ENCODE results near the gene PRDM2.

Gene PRDM2

DNA sequence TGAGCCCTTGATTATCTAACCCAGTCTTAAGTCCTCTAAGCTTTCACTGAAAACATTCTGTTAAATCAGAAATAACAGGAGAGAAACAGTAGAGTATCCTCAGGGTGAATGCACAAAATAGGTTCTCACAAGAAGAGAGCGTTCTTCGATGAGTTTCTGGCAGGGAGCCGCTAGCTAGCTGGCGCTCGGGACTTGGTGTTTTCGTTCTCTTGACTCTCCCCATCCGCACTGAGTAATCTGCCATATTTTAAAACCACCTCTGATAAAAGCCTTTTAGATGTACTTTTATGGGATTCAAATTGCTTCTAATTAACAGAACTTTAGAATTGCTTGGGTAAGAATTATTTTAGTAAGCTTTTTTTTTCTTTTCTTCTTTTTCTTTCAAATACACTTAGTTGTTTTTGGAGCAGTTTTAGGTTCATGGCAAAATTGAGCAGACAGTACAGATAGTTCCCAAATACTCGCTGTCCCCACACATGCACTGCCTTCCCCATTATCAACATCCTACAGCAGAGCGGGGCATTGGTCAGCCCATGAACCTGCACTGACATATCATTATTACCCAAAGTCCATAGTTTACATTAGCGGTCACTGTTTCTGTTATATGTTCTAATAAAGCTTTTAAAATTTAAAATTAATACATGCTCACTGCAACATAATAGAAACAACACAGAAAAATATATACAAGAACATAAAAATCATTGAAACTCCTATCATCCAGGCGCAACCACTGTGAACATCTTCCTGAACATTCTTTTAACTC is 35.4 kb downstream of the PRDM2 start:
- TF ChIP-seq SUZ12 (IDR thresholded peaks at IDR 0.05; ENCODE audit: extremely low read depth, insufficient read depth, insufficient read length) (no peak), ZNF274 (IDR thresholded peaks at IDR 0.05; ENCODE audit: low read depth, low read length) (no peak), YY1 (IDR thresholded peaks at IDR 0.05; ENCODE audit: insufficient read depth, insufficient read length) (no peak)
- Histone ChIP-seq H3K27me3 (ENCODE audit: insufficient read depth, insufficient read length) (no peaks in the 10 kb centered on the region), H3K4me3 (ENCODE audit: insufficient read length, low read depth) (no peak overlapping the region), H3K4me1 (ENCODE audit: insufficient read depth, insufficient read length) (no peaks in the 10 kb centered on the region), H3K9me3 (ENCODE audit: insufficient read depth, low read length) (no peaks in the 10 kb centered on the region), H3K9ac (ENCODE audit: insufficient read length, low read depth) (no peak overlapping the region), H3K36me3 (ENCODE audit: insufficient read depth, insufficient read length, low read length) (peaks cover 8% of the 10 kb centered on the region)
- DNase-seq (ENCODE audit: low read depth, low spot score): no peak

DNA sequence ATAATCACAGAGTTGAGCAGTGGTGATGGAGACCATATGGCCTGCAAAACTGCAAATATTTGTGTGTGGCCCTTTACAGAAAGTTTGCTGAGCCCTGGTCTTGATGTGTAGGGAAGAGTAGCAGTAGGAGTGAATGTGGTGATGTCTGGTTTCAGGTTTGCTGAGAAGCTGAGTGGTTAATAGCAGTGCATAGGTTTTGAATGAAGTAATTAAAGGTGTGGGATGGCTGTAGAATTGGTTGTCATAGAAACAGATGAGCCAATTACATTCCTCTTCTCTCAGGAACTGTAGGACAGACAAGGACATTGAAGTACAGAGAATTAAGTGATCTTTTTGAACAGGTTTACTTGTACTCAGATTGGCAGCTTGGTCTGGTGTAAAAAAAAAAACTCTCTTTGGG is 37.4 kb downstream of the PRDM2 start:
- Histone ChIP-seq H3K9ac (ENCODE audit: insufficient read length, low read depth) (no peak overlapping the region), H3K36me3 (ENCODE audit: insufficient read depth, insufficient read length, low read length) (peaks cover 1% of the 10 kb centered on the region), H3K27me3 (ENCODE audit: insufficient read depth, insufficient read length) (no peaks in the 10 kb centered on the region), H3K4me1 (ENCODE audit: insufficient read depth, insufficient read length) (no peaks in the 10 kb centered on the region), H3K4me3 (ENCODE audit: insufficient read length, low read depth) (no peak overlapping the region), H3K9me3 (ENCODE audit: insufficient read depth, low read length) (no peaks in the 10 kb centered on the region)
- no peak for DNase-seq (ENCODE audit: low read depth, low spot score)
- TF ChIP-seq SUZ12 (IDR thresholded peaks at IDR 0.05; ENCODE audit: extremely low read depth, insufficient read depth, insufficient read length) (no peak), YY1 (IDR thresholded peaks at IDR 0.05; ENCODE audit: insufficient read depth, insufficient read length) (no peak), ZNF274 (IDR thresholded peaks at IDR 0.05; ENCODE audit: low read depth, low read length) (no peak)

DNA sequence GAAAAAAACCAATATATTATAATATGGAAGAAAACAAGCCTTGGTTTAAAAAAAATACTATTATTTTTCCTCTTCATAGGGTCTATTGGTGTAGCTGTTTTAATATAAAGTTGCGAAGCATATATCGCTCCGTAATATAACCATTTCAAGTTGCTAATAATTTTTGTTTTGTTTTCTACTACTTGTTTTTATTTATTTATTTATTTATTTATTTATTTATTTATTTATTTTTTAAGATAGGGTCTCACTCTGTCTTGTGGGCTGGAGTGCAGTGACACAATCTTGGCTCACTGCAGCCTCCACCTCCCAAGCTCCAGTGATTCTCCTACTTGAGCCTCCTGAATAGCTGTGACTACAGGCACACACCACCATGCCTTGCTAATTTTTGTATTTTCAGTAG is 46.4 kb downstream of the PRDM2 start:
- Histone ChIP-seq H3K9ac (ENCODE audit: insufficient read length, low read depth) (no peak overlapping the region), H3K4me1 (ENCODE audit: insufficient read depth, insufficient read length) (no peaks in the 10 kb centered on the region), H3K27me3 (ENCODE audit: insufficient read depth, insufficient read length) (peaks cover 31% of the 10 kb centered on the region), H3K36me3 (ENCODE audit: insufficient read depth, insufficient read length, low read length) (peaks cover 7% of the 10 kb centered on the region), H3K9me3 (ENCODE audit: insufficient read depth, low read length) (no peaks in the 10 kb centered on the region), H3K4me3 (ENCODE audit: insufficient read length, low read depth) (no peak overlapping the region)
- TF ChIP-seq SUZ12 (IDR thresholded peaks at IDR 0.05; ENCODE audit: extremely low read depth, insufficient read depth, insufficient read length) (no peak), ZNF274 (IDR thresholded peaks at IDR 0.05; ENCODE audit: low read depth, low read length) (no peak), YY1 (IDR thresholded peaks at IDR 0.05; ENCODE audit: insufficient read depth, insufficient read length) (no peak)
- no peak for DNase-seq (ENCODE audit: low read depth, low spot score)

DNA sequence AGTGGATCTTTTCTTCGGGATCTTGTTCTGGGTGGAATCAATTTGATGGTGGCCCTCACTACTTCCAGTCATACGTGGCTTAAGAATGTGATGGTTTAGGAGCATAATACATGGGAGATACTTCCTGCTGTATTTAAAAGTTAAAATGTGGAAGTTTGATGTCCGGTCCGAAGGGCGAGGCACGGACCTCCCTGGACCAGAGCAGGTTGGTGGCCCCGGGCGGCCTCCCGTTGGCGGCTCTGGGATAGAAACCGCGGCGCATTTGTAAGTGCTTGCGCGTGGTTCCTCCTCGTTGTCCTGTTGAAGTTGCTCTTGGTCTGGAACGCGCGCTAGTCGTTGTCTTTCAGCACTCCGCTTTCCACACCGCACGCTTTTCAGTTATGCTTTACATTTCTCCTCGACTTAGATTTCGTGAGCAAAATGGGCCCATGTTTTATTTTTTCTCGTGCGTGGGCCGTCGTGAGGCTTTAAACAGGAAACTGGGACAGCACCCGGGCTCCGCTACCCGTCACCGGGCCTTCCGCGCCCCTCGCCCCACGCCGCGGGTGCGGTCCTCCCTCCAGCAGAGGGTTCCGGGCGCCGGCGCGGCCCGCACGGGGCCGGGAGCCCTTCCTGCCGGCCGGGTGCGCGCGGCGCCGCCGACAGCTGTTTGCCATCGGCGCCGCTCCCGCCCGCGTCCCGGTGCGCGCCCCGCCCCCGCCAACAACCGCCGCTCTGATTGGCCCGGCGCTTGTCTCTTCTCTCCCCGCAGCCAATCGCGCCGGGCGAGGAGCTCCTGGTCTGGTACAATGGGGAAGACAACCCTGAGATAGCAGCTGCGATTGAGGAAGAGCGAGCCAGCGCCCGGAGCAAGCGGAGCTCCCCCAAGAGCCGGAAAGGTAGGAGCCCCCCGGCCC is 48.9 kb downstream of the PRDM2 start:
- no peak for TF ChIP-seq YY1 (IDR thresholded peaks at IDR 0.05; ENCODE audit: insufficient read depth, insufficient read length)
- TF ChIP-seq ZNF274 (IDR thresholded peaks at IDR 0.05; ENCODE audit: low read depth, low read length): no peak
- peak; percentile 33 for TF ChIP-seq SUZ12 (IDR thresholded peaks at IDR 0.05; ENCODE audit: extremely low read depth, insufficient read depth, insufficient read length)
- DNase-seq (ENCODE audit: low read depth, low spot score): peak; percentile 79
- Histone ChIP-seq H3K27me3 (ENCODE audit: insufficient read depth, insufficient read length) (peaks cover 31% of the 10 kb centered on the region), H3K4me3 (ENCODE audit: insufficient read length, low read depth) (peak overlapping the region; percentile 29), H3K4me1 (ENCODE audit: insufficient read depth, insufficient read length) (no peaks in the 10 kb centered on the region), H3K9me3 (ENCODE audit: insufficient read depth, low read length) (no peaks in the 10 kb centered on the region), H3K36me3 (ENCODE audit: insufficient read depth, insufficient read length, low read length) (peaks cover 12% of the 10 kb centered on the region), H3K9ac (ENCODE audit: insufficient read length, low read depth) (peak overlapping the region; percentile 64)

DNA sequence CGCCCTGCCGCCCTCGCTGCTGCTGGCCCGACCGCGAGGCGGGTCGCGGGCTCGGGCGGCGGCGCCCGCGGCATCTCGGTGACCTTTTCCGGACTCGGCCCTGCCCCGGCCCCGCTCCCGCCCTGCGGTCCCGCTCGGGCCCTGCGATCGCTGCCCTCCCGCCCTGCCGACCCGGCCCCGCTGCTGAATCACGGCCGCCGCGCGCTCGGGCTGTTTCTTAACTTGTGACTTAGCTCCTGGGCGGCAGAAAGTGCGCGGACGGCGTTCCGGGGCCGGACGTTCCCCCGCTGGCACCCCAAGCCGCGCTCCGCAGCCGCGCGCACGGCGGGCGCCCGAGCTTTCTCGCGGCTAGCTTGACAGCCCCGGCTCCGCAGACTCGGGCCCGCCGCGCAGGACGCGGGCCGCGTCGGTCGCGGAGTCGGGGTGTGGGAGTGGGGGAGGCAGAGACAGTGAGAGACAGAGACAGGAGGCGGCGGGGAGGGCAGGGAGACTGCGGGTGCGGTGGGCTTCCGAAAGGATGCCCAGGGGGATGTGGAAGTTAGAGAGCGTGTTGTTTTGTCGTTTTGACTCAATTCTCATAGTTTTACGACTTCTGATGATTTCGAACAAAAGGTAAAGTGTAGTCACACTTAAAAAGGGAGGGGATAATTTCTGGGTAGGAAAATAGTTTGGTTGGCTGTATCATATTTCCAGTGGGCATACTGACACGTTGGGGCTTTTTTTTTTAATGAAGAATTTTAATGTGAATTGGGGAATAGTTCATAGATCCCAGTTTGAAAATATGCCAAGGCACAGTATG is 49.8 kb downstream of the PRDM2 start:
- peak overlapping the region; percentile 83 for H3K9ac ChIP-seq (ENCODE audit: insufficient read length, low read depth)

DNA sequence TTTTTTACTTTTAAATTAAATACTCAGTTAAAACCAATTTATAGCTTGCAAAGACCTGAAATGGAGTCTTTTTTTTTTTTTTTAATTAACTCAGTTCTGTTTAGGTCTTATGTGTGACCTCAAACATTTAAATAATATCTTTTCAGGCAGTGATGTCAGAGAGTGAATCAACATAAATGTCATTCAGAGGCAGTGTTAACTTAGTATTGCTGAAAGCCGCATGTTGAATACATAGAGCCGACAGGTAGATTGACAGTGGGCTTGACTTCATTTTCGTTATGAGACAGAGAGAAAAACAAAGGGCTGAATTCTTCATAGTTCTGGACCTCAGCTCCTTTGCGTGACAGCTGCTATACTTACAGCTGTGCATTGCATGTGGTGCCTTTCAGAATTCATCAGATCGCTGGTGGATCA is 51.5 kb downstream of the PRDM2 start:
- no peak overlapping the region for H3K4me3 ChIP-seq (ENCODE audit: insufficient read length, low read depth)
- peaks cover 17% of the 10 kb centered on the region for H3K36me3 ChIP-seq (ENCODE audit: insufficient read depth, insufficient read length, low read length)
- DNase-seq (ENCODE audit: low read depth, low spot score): no peak
- no peaks in the 10 kb centered on the region for H3K9me3 ChIP-seq (ENCODE audit: insufficient read depth, low read length)
- H3K9ac ChIP-seq (ENCODE audit: insufficient read length, low read depth): no peak overlapping the region
- peaks cover 31% of the 10 kb centered on the region for H3K27me3 ChIP-seq (ENCODE audit: insufficient read depth, insufficient read length)
- TF ChIP-seq ZNF274 (IDR thresholded peaks at IDR 0.05; ENCODE audit: low read depth, low read length) (no peak), YY1 (IDR thresholded peaks at IDR 0.05; ENCODE audit: insufficient read depth, insufficient read length) (no peak), SUZ12 (IDR thresholded peaks at IDR 0.05; ENCODE audit: extremely low read depth, insufficient read depth, insufficient read length) (no peak)
- no peaks in the 10 kb centered on the region for H3K4me1 ChIP-seq (ENCODE audit: insufficient read depth, insufficient read length)

More for the DNA sequence above, 49.8 kb downstream of the PRDM2 start:
- TF ChIP-seq ZNF274 (IDR thresholded peaks at IDR 0.05; ENCODE audit: low read depth, low read length) (no peak), YY1 (IDR thresholded peaks at IDR 0.05; ENCODE audit: insufficient read depth, insufficient read length) (no peak), SUZ12 (IDR thresholded peaks at IDR 0.05; ENCODE audit: extremely low read depth, insufficient read depth, insufficient read length) (no peak)
- H3K4me3 ChIP-seq (ENCODE audit: insufficient read length, low read depth): peak overlapping the region; percentile 70
- H3K4me1 ChIP-seq (ENCODE audit: insufficient read depth, insufficient read length): no peaks in the 10 kb centered on the region
- peaks cover 31% of the 10 kb centered on the region for H3K27me3 ChIP-seq (ENCODE audit: insufficient read depth, insufficient read length)
- peaks cover 17% of the 10 kb centered on the region for H3K36me3 ChIP-seq (ENCODE audit: insufficient read depth, insufficient read length, low read length)
- no peak for DNase-seq (ENCODE audit: low read depth, low spot score)
- no peaks in the 10 kb centered on the region for H3K9me3 ChIP-seq (ENCODE audit: insufficient read depth, low read length)

Measured in NT2/D1 (cell line).